ENCODE data around the gene OLFML2A. TPM values are rescaled to one million over a fixed set of nuclear protein-coding genes. Genes with fewer than 3 reads are reported as not detected.
"Not testable (repeated sequence)": the region's sequence is repeated elsewhere in the genome, so short reads cannot be mapped to it uniquely, and the experiment has no call there.

The OLFML2A gene
- polyA plus RNA-seq, 1 experiment: 2.5 TPM

DNA sequence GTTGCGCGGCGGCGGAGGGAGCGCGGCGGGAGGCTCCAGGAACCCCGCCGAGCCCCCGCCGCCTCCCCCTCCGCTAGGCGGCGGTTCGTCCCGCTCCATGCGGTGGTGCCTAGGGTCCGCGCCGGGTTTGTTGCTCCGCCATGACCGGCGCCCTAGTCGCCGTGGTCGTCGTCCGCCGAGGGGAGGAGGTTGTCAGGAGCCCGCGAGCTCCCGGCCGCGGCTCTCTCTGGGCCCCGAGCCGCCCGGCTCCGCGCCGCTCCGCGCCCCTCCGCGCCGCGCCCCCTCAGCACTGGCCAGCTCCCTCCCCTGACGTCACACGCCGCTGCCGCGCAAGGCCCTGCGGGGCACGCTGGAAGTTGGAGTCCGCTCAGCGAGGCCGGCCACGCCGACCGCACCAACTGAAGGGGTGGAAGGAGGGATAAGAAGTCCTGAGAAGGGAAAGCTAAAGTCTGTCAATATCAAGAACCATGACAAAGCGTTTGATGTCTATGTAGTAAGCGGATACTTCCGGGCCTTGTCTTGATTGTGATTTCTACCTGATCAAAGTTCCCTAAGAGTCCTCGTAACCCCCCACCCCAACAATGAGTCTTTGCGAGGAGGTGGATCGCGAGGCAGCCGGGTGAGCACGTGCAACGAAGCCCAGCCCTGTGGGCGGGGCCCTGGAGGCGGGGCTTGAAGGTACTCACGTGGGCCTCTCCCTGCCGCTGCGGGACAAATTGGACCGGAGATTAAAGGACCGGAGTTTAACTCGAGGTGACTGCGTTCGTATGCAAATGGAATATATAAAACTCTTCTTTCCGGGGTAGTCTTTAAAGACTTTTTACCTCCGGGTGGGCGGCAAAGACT lies 5.7 kb upstream of the OLFML2A start, which contains the start of gene NR6A1:
TSS of gene NR6A1 (minus strand) at position 291 of the 846 bp plus-strand sequence.
- Histone ChIP-seq H3K36me3 (ENCODE audit: control insufficient read depth, insufficient read depth, low read length) (no peaks in the 10 kb centered on the region), H3K4me3 (ENCODE audit: low read depth, low read length) (peak within 1 kb of the TSS; percentile 60), H3K27me3 (ENCODE audit: control insufficient read depth, insufficient read depth, low read length) (peaks cover 26% of the 10 kb centered on the region)
- ChIA-PET CTCF (interaction anchor here (0.5 to 16.5 kb wide), 32 partner anchors 8 to 615 kb away, joined by 3 to 1161 read pairs (median 4); partner anchors contain the start of genes ARPC5L, RPL35 and WDR38), POLR2A (no interaction called here)
- TF ChIP-seq, protein P1, sequence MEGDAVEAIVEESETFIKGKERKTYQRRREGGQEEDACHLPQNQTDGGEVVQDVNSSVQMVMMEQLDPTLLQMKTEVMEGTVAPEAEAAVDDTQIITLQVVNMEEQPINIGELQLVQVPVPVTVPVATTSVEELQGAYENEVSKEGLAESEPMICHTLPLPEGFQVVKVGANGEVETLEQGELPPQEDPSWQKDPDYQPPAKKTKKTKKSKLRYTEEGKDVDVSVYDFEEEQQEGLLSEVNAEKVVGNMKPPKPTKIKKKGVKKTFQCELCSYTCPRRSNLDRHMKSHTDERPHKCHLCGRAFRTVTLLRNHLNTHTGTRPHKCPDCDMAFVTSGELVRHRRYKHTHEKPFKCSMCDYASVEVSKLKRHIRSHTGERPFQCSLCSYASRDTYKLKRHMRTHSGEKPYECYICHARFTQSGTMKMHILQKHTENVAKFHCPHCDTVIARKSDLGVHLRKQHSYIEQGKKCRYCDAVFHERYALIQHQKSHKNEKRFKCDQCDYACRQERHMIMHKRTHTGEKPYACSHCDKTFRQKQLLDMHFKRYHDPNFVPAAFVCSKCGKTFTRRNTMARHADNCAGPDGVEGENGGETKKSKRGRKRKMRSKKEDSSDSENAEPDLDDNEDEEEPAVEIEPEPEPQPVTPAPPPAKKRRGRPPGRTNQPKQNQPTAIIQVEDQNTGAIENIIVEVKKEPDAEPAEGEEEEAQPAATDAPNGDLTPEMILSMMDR (IDR thresholded peaks at IDR 0.05; ENCODE audit: insufficient read depth, low read depth, low read length): no peak
- DNase-seq (ENCODE audit: low read depth): peak; percentile 68

DNA sequence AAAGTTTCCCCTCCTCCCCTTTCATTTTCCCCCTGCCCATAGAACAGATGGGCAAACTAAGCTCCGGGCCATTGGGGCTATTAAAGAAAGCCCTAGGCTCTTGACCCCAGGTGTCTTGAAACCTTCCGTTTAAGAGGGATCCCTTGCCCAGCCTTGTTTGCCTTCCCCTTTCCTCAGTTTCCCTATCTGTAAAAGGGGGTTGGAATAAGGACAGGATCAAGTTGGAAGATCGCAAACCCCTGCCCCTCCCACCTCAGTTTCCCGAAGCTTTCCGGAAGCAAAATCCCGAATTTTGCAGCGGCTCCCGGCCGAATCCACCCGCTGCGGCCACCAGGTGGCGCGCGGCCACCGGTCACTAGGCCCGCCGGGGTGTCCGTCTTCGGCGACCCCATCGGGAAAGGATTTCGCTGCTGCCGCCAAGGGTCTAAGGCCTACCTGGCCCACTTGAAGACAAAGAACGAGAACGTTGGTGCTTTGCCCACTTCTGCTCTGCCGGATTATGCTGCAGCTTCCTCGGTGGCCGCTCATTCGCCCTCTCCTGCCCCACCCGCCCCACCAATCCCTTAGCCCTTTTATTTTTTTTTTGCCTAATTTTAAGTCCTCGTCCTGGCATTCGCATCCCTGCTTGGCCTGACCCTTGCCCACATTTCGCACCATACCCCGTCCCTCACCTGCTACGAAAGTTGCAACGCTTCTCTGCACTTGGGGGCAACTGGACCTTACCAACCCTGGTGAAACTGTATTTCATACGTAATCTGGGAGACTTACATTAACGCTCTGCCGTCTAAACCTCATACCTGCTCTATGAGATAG lies 4.9 kb upstream of the OLFML2A start:
- no peak for DNase-seq (ENCODE audit: low read depth)
- ChIA-PET CTCF (interaction anchor here (0.7 to 16.5 kb wide), 31 partner anchors 8 to 614 kb away, joined by 3 to 1161 read pairs (median 4); partner anchors contain the start of genes ARPC5L, RPL35 and WDR38), POLR2A (interaction anchor here (0.5 kb wide), 1 partner anchor 89 kb away, joined by 3 read pairs; no protein-coding TSS in a partner anchor)
- no peaks in the 10 kb centered on the region for H3K36me3 ChIP-seq (ENCODE audit: control insufficient read depth, insufficient read depth, low read length)
- H3K4me3 ChIP-seq (ENCODE audit: low read depth, low read length): peak overlapping the region; percentile 35
- H3K27me3 ChIP-seq (ENCODE audit: control insufficient read depth, insufficient read depth, low read length): peaks cover 22% of the 10 kb centered on the region
- TF ChIP-seq, protein P1 (IDR thresholded peaks at IDR 0.05; ENCODE audit: insufficient read depth, low read depth, low read length): peak; percentile 96

DNA sequence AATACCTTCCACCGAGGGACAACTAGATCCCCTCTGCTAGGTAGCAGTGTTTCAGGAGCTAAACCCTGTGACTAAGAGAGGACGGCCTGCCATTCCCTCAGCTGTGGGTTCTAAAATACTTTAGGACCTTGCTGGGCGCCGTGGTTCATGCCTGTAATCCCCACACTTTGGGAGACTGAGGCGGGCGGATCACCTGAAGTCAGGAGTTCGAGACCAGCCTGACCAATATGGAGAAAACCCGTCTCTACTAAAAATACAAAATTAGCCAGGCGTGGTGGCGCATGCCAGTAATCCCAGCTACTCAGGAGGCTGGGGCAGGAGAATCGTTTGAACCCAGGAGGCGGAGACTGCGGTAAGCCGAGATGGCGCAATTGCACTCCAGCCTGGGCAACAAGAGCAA lies 4.1 kb upstream of the OLFML2A start:
- CTCF ChIA-PET: interaction anchor here (0.8 to 16.5 kb wide), 16 partner anchors 12 to 604 kb away, joined by 3 to 1161 read pairs (median 6); partner anchors contain the start of genes ARPC5L, RPL35 and WDR38
- H3K27me3 ChIP-seq (ENCODE audit: control insufficient read depth, insufficient read depth, low read length): peaks cover 20% of the 10 kb centered on the region
- POLR2A ChIA-PET: not testable (repeated sequence)

DNA sequence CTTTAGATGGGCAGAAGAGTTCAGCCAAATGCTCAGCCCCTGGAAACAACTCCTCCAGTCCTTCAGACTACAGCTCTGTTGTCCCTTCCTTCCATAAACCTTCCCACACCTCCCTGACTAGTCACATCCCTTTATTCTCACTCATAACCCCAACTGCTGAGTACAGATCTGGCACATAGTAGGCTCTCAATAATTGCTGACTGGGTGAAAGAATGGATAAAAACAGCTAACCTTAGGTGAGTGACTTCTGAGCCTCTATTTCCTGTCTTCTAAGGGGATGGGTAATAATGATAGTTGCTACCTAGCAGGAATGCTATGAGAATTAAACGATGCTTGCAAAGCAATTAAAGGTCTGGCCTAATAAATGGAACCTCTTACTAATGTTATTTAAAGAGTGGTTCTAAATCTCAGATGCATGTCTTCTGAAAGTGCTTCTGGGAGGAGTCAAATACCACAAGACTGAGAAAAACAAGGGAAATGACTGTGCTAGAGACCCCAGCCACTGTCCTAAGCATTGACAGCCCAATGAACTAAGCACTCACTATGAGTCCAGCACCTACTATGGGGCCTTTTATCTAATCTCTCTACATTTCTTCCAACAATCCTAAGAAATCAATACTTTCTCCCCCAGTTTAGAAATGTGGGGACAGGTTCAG lies 3.3 kb upstream of the OLFML2A start:
- ChIA-PET POLR2A (interaction anchor here (0.6 kb wide), 1 partner anchor 583 kb away, joined by 9 read pairs; no protein-coding TSS in a partner anchor), CTCF (interaction anchor here (0.8 to 16.5 kb wide), 17 partner anchors 8 to 603 kb away, joined by 3 to 1161 read pairs (median 7); partner anchors contain the start of genes ARPC5L, RPL35 and WDR38)
- Histone ChIP-seq H3K36me3 (ENCODE audit: control insufficient read depth, insufficient read depth, low read length) (no peaks in the 10 kb centered on the region), H3K4me3 (ENCODE audit: low read depth, low read length) (no peak overlapping the region), H3K27me3 (ENCODE audit: control insufficient read depth, insufficient read depth, low read length) (peaks cover 18% of the 10 kb centered on the region)
- DNase-seq (ENCODE audit: low read depth): no peak
- TF ChIP-seq, protein P1 (IDR thresholded peaks at IDR 0.05; ENCODE audit: insufficient read depth, low read depth, low read length): no peak

More for the DNA sequence above, 4.1 kb upstream of the OLFML2A start:
- H3K36me3 ChIP-seq (ENCODE audit: control insufficient read depth, insufficient read depth, low read length); DNase-seq (ENCODE audit: low read depth); H3K4me3 ChIP-seq (ENCODE audit: low read depth, low read length): not testable (repeated sequence)
